Stimulated activated CD8-positive, alpha-beta memory T cell treated with anti-CD3 and anti-CD28 coated beads, Interleukin-15, amount 100 ng/mL, for 4 hours (primary cell): Measurements from ENCODE around the gene PAPOLA.
A peak's percentile ranks its signal among the peaks of the same experiment; 100 is the strongest.
"Not testable (repeated sequence)": the region's sequence is repeated elsewhere in the genome, so short reads cannot be mapped to it uniquely, and the experiment has no call there.

Experiments
- DNase-seq, 2 donors: peaks; one replicate each; pipeline ENCODE4 v3.0.0-alpha.2; 2020; ENCODE audit warnings: low read depth in 2 of 2

The PAPOLA gene

DNA sequence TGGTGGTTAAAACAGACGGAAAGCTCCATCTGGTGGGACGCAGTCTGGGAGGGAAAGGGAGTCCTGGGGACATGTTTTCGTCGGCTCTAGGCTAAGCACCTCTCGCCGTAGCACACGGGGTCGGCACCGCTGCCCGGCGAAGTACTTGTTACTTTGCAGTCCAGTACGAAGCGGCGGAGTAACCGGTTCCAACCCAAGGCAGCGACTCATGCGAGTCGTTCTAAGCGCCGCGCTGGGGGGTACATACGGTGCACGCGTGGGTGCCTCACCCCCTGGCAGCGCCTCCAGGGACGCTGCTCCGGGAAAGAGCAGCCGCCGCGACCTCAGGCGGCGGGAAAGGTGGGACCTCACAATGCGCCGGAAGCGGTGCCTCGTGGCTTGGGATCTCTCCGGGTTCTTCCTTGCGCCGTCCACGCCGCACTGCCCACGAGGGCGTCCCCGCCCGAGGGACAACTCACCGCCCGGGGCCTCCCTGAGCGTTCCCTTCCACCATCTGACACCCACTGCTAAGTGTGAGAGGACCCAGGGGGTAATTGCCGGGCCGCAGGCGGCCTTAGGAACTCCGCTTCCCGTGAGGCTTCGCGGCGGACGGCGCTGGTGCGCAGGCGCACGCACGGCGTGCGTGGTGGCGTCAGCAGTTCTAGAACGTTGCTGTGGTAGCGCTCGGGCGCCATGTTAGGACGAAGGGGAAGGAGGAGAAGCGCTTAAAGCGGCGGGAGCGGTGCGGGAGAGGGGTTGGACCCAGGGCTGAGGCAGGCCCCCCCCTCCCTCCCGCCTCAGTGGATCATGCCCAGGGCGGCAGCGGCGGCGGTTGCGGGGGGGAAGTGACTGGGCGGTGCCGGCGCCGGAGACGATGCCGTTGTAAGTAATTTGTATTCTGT, at the start of gene PAPOLA:
PAPOLA (plus strand) TSS at position 643 of the 881 bp plus-strand sequence; CDS start at position 854, 211 bp downstream.
- peak; percentile 91 to 92 for DNase-seq

DNA sequence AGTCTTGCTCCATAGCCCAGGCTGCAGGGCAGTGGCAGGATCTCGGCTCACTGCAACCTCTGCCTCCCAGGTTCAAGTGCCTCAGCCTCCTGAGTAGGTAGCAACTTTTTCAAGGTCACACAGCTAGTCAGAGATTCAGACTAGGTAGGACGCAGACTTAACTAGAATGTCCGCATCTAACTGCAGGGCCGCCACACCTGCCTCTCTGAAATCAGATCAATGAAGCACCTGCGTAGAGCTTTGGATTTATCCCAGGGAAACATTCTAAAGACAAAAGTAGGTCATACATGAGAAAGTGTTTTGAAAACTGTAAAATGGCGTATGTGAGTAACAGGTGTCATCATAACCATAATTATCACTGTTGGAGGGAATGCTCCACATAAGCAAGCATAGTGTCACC, 49.5 kb upstream of the PAPOLA start:
- DNase-seq = no peak

GRCh38 chr14:96455588-96455987, 46.6 kb upstream of the PAPOLA start:
- DNase-seq = no peak

- DNase-seq = no peak
These were observed 42.3 kb upstream of the PAPOLA start for GRCh38 chr14:96459851-96460250.

DNA sequence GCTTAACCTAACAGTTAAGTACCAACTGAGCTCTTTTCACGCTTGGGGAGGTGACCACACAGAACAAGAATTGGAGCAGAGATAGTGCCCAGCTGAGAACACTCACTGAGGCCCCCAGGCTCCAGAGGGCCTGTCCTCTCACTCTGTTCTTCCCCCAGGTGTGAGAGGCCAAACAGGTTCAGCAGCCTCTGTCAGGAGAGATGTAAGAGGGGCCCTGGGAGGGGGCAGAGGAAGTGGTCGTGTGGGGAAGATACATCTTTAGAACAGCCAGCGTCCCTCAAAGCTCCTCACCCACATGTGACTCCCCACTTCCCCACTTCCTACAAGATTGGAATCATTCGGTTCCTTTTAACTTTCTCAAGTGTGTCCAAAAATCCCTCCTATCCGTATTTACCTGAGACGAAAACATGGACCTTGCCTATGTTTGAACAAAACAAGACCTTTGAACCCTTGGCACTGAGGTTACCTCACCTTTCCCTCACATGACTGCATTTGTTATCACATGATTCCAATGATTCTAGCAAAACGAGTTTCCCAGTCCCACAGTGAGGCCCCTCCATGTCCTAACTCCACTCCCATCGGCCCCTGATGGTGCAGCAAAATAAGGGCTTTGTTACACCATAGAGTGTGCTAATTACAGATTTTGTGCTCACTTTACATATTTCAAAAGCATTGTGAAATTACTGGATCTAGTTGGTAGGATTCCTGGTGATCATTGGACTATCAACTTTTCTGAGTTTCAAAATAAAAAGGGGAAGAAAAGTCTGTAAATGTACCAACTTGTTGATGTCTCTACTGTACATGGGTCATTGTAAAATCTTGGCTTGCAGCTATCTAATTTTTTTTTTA, 40.0 kb upstream of the PAPOLA start:
- DNase-seq = no peak

DNA sequence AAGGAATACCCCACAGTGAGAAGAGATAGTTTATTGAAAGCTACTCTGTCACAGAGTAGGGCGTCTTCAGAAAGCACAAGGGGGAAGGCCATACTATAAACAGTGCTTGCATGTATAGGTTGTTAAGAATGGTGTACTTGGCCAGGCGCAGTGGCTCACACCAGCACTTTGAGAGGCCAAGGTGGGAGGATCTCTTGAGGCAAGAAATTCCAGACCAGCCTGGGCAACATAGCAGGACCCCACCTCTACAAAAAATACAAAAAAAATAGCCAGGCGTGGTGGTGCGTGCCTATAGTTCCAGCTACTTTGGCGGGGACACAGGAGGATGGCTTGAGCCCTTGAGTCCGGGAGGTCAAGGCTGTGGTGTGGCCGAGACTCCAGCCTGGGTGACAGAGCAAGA, 38.0 kb upstream of the PAPOLA start:
- DNase-seq = no peak

- no peak for DNase-seq
These were observed 35.3 kb upstream of the PAPOLA start for GRCh38 chr14:96466918-96467317.

DNA sequence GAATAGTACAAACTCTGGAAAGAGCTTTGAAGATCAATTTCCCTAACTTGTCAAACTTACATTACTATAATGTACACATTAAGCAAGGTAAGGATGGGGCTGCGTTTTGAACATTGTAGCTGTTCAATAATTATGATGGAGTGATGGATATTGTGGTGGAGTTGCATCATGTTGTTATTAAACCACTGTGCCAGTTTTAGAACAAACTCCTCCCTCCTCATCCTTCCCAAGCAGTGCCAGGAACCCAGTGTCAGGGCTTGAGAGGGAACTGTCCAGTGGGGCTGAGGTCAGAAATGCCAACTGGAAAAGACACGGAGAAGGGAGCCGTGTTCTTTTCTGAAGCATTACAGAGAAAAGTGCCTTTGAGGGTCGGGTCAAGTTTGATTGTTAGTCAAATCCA, 31.9 kb upstream of the PAPOLA start:
- DNase-seq = no peak

- not testable (repeated sequence) for DNase-seq
These were observed 31.2 kb upstream of the PAPOLA start for GRCh38 chr14:96470967-96471366.

DNA sequence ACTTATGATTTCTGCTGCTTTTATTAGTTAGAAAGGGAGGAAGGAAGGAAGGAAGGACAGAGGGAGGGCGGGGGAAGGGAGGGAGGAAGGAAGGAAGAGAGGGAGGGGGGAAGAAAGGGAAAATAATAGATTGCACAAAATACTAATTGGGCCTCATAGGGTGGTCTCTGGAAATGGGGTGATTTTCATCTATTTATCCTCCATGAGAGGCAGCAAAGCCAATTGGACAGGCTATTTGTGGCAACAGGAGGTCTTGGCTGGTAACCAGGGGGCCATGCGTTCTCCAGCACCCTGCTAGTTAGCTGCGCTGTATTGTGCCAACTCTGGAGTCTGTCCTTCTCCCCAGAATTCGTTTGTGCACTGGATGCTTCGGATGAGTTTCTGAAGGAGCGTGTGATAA, 24.1 kb upstream of the PAPOLA start:
- DNase-seq = no peak

GRCh38 chr14:96479435-96480146, 22.6 kb upstream of the PAPOLA start:
- no peak for DNase-seq

DNA sequence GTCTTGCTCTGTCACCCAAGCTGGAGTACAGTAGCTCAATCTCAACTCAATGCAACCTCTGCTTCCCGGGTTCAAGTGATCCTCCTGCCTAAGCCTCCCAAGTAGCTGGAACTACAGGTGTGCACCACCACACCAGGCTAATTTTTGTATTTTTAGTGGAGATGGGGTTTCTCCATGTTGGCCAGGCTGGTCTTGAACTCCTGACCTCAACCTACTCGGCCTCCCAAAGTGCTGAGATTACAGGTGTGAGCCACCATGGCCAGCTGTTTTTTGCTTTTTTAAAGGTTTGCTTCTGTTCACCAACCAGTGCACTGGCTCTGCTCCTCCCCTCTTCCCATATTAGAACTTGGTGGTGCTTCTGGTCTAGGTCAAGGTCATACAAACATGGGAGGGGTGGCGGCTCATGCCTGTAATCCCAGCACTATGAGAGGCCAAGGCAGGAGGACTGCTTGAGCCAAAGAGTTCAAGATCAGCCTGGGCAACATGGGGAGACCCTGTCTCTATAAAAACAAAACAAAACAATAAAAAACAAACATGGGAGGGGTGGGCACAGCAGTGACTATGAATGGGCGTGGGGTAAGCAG, 20.4 kb upstream of the PAPOLA start:
- no peak for DNase-seq

- DNase-seq = no peak
These were observed 19.2 kb upstream of the PAPOLA start for GRCh38 chr14:96482986-96483385.

DNA sequence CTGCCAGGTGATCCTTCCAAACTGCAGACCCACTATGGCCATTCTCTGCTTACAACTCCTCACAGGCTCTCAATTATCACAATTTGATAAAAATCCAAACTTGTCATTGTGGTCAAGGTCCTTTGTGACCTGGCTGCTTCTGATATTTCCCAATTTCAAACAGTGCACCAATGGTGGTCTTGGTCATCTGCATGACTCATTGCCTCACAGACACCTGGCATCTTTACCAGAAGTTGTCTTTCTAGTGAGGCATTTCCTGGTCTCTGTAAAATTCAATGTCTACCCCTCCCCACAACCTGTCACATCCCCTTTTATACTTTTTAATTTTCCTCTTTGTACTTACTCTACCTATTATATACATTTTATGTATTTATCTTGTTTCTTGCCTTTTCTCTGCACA, 17.8 kb upstream of the PAPOLA start:
- DNase-seq = no peak

DNA sequence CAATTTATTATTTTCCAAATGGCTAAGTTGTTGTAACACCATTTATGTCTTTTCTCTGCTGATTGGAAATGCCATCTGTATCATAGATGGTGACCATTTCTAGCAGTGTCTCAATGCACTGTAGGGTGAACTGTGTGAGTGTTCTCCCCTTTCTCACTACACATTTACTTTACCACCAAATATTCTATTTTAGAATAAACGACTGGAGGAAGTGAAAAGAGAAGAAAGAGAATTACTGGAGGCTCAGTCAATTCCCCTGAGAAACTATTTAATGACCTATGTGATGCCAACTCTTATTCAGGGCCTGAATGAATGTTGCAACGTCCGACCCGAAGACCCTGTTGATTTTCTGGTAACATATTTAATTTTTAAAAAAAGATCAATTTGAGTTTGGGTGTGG, 15.5 kb upstream of the PAPOLA start:
- no peak for DNase-seq

GRCh38 chr14:96489327-96489726, 12.9 kb upstream of the PAPOLA start:
- no peak for DNase-seq

DNA sequence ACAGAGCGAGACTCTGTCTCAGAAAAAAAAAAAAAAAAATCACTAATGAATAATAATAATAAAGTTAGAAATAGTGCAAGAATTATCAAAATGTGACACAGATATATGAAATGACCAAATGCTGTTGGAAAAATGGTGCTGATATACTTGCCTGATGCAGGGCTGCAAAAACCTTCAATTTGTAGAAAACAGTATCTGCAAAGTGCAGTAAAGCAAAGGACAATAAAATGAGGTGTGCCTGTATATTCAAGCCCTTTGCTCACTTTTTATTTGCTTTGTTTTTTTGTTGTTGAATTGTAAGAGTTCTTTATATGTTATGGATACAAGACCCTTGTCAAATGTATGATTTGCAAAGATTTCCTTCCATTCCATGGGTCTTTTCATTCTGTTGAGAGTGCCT, 9.0 kb upstream of the PAPOLA start:
- DNase-seq = no peak

GRCh38 chr14:96494331-96494730, 7.9 kb upstream of the PAPOLA start:
- DNase-seq = no peak

DNA sequence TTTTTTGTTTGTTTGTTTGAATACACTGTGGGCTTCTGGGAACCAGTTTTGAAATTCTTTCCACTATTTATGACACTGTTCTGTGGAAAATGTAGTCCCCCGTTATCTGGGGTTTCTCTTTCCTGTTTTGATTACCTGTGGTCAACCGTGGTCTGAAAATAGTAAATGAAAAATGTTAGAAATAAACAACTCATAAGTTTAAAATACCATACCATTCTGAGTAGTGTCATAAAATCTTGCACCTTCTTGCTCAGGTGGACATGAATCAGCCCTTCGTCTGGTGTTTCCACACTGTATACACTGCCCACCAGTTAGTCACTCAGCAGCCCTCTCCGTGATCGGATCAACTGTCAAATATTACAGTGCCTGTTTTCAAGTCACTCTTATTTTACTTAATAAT, 5.1 kb upstream of the PAPOLA start:
- no peak for DNase-seq

- DNase-seq = no peak
These were observed 4.6 kb upstream of the PAPOLA start for GRCh38 chr14:96497586-96497985.

DNA sequence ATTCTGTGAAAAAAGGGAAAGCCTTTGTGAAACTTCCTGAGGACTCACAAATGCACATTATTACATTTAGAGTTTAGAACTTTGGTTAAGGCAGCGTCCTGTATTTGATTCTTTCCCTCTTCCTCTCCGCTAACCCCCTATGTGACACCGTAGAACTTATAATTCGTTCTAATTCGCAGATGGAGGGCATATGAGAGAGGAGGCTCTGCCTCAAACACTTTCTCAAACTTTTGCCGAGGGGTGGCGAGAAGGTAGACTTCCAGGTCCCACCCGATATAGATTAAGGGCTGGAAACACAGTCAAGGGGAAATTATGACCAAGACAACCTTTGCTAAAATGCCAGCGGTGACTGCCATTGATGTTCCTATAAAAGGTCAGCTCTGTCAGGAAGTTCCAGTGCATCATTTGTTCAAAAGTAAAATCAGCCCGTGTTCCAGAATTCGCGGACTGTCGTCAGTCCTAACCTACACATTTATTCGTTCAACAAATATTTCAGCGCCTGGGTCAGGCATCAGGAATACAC, 904 bp upstream of the PAPOLA start:
- DNase-seq = no peak
